Measurements from ENCODE around the gene DDX25. TPM values are rescaled to one million over a fixed set of nuclear protein-coding genes. Genes with fewer than 3 reads are reported as not detected.
"Not testable (repeated sequence)": the region's sequence is repeated elsewhere in the genome, so short reads cannot be mapped to it uniquely, and the experiment has no call there.

DDX25 gene
- not detected in 2 replicates for total RNA-seq (2014; rRNA removed; shearing (Covaris generic))

DNA sequence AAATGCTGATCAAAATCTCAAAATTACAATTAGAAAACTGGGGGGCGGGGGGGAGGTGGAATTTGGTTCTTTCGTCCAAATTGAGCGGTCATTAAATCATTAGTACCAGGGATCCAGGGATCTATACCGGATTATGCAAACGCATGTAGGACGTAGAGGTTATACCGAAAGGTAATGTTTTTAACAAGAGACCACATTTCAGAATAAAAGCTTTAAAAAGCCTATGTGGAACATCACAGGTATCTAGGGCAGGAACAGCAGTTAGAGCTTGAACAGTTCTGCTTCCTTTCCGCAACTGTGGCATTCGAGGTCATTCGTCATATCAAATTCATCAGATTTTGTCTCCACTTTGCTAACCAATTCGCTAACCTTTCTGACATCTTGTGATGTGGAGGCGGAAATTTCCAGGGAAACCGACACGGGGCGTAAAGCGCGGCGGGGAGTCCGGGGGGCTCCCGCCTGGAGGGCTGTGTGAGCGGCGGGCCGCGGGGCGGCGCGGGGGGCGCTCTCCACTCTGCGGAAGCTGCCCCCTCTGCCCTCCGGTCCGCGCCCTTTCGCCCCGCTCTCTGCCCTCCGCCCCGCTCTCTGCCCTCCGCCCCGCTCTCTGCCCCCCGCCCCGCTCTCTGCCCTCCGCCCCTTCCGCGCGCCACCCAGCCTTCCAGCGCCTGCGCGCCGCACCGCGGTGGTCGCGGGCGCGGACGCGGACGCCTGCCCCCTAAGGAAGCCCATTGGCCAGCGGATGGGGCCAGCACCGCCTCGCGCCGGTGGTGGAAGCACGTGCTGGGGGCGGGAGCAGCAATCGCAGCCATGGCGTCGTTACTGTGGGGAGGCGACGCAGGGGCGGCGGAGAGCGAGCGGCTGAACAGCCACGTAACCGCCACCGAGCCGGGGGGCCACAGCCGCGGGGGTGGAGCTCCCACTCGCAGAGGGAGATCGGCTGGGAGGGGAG is at the start of gene DDX25:
Gene DDX25 (plus strand): TSS at position 798 of the 949 bp plus-strand sequence. CDS start 10 bp downstream, at position 808.
- no peak for DNase-seq (ENCODE audit: low spot score)

DNA sequence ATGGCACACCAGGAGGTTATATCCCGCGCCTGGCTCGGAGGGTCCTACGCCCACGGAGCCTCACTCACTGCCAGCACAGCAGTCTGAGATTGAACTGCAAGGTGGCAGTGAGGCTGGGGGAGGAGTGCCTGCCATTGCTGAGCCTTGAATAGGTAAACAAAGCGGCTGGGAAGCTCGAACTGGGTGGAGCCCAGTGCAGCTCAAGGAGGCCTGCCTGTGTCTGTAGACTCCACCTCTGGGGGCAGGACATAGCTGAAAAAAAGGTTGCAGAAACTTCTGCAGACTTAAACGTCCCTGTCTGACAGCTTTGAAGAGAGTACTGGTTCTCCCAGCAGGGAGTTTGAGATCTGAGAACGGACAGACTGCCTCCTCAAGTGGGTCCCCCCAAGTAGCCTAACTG is 46.6 kb upstream of the DDX25 start:
- DNase-seq (ENCODE audit: low spot score): not testable (repeated sequence)

DNA sequence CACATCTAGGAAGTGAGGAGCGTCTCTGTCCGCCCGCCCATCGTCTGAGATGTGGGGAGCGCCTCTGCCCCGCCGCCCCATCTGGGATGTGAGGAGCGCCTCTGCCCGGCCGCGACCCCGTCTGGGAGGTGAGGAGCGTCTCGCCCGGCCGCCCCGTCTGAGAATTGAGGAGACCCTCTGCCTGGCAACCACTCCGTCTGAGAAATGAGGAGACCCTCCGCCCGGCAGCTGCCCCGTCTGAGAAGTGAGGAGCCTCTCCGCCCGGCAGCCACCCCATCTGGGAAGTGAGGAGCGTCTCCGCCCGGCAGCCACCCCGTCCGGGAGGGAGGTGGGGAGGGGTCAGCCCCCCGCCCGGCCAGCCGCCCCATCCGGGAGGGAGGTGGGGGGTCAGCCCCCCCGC is 41.5 kb upstream of the DDX25 start:
- not testable (repeated sequence) for DNase-seq (ENCODE audit: low spot score)

DNA sequence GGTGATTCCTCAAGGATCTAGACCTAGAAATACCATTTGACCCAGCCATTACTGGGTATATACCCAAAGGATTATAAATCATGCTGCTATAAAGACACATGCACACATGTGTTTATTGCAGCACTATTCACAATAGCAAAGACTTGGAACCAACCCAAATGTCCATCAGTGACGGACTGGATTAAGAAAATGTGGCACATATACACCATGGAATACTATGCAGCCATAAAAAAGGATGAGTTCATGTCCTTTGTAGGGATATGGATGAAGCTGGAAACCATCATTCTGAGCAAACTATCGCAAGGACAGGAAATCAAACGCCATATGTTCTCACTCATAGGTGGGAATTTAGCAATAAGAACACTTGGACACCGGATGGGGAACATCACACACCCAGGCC is 39.0 kb upstream of the DDX25 start:
- not testable (repeated sequence) for DNase-seq (ENCODE audit: low spot score)

DNA sequence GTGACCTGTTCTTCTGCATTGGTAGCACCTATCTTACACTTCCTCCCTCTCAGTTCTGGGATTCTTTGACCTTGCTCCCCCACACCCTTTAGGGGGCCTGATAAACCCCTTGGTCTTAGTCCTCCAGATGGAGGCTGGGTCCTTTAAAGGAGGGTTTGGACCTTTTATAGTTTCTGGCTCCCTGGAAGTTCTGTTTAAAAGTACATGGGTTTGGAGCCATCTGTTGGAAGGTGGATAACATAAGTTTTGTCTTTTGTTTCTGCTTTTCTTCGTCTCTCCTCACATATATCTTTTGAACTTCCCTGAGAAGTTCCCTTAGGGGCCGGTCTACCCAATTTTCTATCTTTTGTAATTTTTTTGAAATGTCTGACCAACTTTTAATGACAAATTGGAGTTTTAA is 34.8 kb upstream of the DDX25 start:
- DNase-seq (ENCODE audit: low spot score): no peak

DNA sequence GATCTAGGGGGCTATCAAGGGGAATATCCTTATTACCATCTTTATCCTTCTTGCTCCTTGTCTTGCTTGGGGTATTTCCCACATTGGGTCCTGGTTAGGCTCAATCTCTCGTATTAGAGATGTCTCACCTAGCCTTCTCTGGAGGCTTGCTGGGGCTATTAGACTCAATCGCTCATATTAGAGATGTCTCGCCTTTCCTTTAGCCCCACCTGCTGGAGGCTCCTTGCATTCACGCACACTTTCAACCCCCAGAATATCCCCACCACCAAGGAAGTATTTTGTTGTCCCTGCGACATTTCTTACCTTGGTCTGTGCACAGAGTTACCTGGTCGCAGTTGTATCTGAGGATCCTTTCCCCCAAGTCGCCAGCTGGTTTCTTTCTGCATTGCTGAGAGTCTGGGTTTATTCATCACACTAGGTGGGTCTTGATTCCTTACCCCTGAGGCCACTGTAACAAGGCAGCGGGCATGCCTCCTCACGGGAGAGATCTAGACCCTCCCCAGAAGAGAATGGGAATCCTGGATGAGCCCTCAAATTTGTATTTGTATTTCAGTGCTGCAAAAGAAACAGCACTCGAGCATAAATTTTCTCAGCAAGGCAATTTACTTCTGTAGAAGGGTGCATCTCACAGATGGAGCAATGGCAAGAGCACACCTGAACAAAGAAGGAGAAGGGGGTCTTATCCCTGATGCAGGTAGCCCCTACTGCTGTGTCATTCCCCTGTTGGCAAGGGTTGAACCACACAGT is 32.7 kb upstream of the DDX25 start:
- DNase-seq (ENCODE audit: low spot score): peak; percentile 22

DNA sequence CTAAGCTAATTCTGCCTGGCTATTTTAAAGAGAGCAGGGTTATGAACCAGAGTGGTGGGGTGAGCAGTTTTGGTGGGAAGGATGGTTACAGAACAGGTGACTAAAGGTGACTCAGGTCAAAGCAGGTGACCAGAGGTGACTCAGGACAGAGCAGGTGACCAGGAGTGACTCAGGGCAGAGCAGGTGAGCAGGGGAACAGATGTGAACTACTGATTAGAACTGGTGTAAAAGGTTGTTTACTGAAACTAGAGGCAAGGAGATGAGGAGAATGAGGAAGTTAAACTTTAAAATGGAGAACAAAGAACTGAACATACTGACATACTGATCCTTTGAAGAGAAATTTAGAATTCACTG is 32.2 kb upstream of the DDX25 start:
- DNase-seq (ENCODE audit: low spot score): no peak

DNA sequence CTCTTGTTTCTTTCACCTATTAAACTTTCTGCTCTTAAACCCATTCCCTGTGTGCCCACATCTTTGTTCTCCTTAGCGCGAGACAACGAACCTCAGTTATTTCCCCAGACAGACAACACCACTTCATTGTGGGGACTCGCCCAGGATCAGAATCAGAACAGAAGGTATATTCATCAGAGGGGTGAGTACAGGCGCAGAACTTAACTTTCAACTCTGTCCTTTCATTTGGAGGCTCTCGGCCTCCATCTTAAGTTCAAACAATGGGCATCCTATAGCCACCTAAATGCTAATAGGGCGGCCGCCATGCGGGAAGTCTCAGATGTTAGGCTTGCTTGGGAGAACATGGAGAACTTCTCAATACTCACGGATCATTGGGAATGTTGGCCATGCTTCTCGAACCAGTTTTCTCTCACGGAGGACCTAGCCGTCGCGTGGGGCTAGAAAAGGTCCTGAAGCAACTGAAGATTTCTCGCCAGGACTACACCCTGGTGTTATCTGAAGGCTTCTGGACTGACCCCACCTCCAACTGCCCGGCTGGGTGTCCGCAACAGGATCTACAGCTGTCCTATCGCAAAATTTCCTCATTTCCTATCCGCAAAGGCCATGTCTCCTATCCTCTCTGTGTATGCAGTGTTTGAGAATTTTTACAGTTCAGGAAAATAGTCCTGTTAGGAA is 30.3 kb upstream of the DDX25 start:
- DNase-seq (ENCODE audit: low spot score): no peak

DNA sequence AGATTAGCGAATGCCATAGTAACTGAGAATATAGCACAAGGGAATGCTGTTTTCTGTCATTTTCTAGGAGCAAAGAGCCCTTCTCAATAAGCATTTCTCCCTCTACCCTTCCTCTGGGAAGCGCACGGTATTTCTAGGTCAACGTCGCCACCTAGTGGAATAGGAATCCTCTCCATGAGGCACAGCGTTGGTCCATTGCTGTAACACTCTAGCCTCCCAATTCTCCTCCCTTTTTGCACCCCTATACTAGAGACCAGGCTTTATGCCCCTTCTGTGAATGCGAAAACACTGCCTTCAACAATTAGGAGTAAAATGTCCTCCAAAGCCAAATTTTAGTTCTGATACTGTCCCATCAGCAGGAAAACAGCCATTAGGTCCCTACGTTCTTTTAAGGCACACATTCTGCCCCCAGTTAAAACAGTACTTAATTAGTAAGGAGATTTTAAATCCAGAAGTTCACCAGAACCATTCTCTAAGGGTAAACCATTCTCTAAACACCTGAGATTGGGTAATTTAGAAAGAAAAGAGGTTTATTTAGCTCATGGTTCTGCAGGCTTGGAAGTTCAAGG is 29.7 kb upstream of the DDX25 start:
- DNase-seq (ENCODE audit: low spot score): peak; percentile 64

DNA sequence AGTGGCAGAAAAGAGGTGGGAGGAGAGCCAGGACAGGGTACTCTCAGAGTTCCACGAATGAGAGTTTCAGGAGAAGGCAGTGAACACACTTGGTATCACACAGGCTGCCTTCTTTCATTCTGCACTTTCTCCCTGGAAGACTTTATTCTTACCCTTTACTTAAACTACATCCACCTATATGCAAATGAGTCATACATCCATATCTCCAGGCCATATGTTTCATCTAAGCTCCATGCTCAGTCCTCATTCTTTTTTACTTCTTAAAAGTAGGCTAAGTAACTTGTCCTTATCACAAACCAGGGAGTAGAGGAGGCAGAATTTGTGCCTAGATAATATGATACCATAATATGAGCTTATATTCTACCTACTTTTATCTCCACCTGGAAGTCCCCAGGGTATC is 23.0 kb upstream of the DDX25 start:
- DNase-seq (ENCODE audit: low spot score): no peak

DNA sequence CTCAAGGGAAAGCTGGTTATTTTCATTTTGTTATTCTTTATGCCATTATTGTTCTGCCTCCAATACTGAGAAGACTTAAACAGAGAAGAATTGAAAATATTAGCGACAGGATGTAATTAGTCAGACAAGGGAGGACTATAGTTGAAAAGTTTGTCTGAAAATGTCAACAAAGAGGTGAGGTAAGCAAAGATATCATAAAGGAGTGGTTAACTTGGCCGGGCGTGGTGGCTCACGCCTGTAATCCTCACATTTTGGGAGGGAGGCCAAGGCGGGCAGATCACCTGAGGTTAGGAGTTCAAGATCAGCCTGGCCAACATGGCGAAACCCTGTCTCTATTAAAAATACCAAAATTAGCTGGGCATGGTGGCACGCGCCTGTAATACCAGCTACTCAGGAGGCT is 20.9 kb upstream of the DDX25 start:
- no peak for DNase-seq (ENCODE audit: low spot score)

DNA sequence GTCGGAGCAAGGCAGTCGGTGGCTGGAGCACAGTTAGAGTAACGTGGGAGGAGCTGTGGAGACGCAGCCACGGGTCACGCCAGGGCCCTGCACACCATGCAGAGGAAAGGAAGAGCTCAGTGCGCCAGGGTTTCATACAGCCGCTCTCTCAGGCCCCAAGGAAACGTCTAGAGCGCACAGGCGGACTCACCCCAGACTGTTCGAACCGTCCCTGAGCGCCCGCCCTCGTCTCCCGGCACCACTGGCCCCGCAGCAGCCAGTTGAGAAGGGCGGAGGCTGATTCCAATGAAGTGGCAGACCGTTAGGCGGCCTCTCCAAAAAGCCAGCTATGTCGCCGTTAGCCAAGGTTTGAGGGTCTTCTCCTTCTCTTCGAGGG is 17.3 kb upstream of the DDX25 start:
- no peak for DNase-seq (ENCODE audit: low spot score)

DNA sequence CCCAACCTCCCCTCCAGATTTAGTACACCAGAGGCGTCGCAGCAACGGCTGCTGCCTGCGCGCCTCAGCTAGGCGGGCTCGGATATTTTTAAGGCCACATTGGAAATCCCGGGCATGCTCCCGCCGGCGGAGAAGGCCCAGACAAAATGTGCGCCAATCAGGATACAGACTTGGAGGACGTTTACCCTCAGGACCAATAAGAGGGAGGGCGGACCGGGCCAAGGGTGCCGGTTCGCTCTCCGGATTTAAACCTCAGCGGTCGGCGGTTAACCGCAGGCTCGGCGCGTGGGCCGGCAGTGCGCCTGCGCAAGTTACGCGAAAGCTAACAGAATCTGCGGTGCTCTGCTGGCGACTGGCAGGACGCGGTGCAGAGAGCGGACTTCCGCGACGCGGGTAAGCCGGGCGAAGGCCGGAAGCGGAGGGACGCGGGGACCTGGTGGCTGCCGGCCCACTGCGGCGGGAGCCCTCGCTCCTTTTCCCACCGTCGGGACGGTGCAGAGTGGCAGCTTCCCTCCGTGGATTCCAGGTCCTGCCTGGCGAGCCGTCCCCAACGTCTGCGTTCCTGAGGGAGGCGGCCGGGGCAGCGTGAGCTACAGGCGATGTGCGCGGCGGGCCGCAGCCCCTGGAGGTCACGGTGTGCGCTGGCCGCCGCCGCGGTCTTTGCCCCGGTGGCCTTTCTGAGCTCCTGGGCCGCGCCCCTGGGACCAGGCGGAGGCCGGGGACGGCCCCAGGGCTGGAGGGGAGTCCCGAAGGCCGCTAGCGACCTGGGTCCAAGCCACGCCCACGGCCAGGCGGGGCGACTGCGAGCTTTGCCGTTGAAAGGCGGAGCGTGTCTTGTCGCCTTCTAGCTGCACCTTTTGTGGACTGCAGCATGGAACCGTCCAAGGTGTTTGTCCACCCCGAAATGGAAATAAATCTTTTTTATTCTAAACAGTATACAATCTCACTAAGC is 16.7 kb upstream of the DDX25 start, which contains the start of gene HYLS1:
Gene HYLS1 (plus strand): TSS at position 296 of the 952 bp plus-strand sequence. CDS start 11,701 bp downstream, outside the sequence.
- DNase-seq (ENCODE audit: low spot score): peak; percentile 92

DNA sequence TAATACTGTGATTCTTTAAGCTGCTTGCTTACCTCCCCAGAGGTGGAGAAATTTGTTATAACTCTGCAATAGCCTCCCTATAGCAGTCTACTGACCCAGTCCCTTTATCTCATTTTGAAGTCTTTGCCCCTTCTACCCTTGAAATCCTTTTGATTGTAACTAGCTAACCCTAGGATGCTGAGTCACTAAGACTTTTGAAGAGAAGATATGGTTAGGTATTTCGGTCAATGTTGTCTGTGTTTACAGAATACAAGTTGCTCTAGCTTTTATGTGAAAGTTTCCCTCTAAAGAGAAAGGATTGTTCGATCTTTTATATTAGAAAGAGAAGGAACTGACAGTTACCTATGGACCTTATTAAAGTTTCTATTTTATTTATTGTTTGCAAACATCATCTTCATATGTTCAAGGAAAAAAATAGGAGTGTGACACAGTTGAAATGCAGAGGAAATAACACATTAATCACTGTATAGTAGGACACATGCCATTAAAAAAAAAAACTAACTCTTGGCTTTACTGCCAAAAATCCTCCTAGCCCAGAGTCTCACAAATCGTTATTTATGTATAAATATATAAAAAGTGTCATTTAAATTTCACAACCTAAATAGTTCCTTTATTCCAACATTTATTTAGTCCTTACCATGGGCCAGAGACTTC is 13.7 kb upstream of the DDX25 start:
- peak; percentile 19 for DNase-seq (ENCODE audit: low spot score)

DNA sequence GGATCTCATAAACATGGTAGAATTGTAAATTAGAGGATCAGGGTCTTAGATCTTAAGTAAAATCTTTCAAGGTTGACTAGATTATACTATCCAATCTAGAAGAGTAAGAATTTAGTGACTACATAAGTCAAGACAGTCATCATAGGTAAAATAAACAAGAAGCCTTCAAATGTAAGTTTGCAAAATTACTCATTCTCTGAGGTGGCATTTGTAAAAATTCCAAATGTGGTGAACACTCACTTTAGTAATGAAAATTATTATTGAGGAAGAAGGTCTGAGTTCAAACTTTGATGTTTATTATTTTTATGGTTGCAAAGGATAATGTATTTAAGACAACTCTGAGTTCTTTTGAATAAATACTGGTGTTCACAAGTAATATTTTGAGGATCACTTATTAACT is 12.2 kb upstream of the DDX25 start:
- DNase-seq (ENCODE audit: low spot score): no peak

DNA sequence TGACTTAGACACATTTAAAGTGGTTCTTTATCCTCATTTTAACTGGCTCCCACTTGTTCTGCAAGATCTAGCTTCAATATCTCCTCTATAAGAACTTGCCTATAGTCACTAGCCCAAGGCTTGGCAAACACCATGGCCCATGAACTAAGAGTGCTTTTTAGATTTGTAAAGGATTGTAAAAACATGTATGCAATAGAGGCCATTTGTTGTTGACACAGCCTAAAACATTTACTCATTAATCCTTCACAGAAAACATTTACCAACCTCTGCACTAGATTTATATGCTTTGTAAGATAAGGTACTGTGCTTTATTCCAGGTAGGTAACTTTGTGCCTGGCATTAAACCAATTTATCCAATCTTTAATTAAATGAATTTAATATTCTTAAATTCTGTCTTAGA is 11.3 kb upstream of the DDX25 start:
- DNase-seq (ENCODE audit: low spot score): no peak

DNA sequence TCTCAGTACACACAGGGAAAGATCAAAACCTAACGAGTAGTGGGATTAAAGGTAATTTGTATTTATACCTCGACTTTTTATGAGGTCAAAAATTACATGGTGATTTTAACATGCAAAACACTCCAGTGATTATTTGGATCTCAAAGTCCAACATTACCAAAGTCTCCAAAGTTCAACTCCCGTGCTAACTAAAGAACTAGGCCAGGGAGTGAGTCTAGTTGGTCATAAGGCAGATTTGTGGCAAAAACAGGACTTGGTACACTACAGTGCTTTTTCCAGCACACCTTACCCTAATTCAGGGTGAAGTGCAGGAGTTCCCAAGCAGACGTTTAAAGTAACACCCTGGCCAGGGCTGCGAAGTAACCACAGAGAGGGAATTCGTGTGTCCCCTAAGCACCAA is 2.4 kb upstream of the DDX25 start:
- DNase-seq (ENCODE audit: low spot score): no peak

DNA sequence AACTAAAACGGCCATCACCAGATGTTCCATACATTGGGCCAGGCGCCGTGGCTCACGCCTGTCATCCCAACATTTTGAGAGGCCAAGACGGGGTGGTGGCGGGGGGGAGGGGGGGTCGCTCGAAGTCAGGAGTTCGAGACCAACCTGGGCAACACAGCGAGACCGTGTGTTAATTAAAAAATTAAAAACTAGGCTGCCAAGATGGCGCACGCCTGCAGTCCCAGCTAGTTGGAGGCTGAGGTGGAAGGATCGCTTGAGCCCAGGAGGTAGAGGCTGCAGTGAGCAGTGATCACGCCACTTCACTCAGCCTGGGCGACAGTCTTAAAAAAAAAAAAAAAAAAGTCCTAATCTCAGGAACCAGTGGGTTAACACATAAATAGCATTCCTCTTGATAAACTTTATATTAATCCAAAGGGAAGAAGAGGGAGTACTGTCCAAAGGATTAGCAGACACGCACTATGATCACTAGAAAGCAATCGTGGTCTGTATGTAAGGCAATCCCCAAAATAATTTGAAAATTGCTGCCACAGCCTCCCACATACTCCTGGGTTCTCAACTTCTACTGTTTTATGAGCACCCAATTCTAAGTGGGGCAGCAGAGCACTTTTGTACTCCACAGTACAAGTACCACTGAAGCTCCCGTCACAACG is 1.9 kb upstream of the DDX25 start:
- no peak for DNase-seq (ENCODE audit: low spot score)

DNA sequence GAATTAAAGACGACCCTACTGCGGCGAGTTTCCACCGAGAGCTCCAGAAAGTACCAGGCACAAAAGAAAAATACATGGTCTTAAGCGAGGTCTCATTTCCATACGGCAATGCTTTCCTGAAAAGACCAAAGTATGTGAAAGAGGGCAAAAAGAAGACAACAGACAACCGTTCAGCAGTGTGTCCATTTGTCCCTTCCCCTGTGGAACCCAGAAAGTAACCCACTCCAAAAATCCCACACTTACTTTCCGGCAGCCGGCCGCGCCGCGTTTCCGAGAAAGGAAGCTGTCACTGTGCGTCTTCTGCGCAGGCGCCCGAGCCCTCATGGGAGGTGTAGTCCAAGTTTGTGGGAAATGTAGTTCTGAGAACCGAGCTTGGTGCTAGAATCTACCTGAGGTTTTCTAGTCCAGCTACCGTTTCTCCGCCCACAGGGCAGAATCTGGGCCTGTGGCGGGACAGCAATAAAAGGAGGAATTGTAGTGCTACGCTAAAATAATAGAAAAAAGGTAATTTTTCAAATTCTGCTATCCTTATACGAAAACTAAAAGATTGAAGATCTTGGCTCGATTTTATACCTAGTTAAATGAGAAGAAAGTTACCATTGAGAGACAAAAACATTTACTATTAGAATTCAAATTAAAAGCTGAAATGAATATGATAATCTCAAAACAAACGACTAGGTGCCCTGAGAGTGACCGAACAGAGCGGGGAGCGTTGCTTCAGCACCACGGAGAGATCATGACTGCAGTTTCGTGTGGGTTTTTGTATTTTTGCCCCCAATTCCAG is 1.2 kb upstream of the DDX25 start, which contains the start of gene PUS3:
Gene PUS3 (minus strand): TSS at position 280 of the 784 bp plus-strand sequence. CDS start 6,922 bp downstream, outside the sequence.
- peak; percentile 71 for DNase-seq (ENCODE audit: low spot score)
